A549 (cell line): ENCODE measurements around the gene TXNL4B. TPM values are rescaled to one million over a fixed set of nuclear protein-coding genes. Genes with fewer than 3 reads are reported as not detected.

Source experiments
- ATAC-seq, 2 experiments: fragments of 200-7000 bp in 1 of 2; fragments of >200 bp in 1 of 2; cut with Nextera tagmentation in 1 of 2; cut with Tn5 transposase in 1 of 2; 3 replicates each; pipeline versions ENCODE4 v1.8.0 to v1.9.1; 2018 to 2020; ENCODE audit warnings: mild to moderate bottlenecking in 1 of 2, moderate library complexity in 1 of 2
- CTCF ChIA-PET: fragments of 300-600 bp; sonication (Branson Sonifier 250); formaldehyde crosslinking; extraction: SDS; loops from one replicate; lab custom pipeline; 2021; ENCODE audit warnings: antibody characterized with exemption, inconsistent platforms; lab: Yijun Ruan, JAX
- POLR2A ChIA-PET: fragments of 350-600 bp; formaldehyde crosslinking; extraction: SDS; loops from one replicate; lab custom pipeline; 2021; ENCODE audit warnings: antibody characterized with exemption, inconsistent platforms; lab: Yijun Ruan, JAX
- DNase-seq, 2 experiments: peaks; one replicate each; pipeline versions ENCODE4 v3.0.0 to v3.0.0-alpha.2; 2011 to 2016; ENCODE audit warnings: low read depth in 1 of 2, low spot score in 1 of 2
- FAIRE-seq: peaks from 2 replicates; lab custom pipeline; 2011; peaks lifted over from hg19 to GRCh38; lab: Jason Lieb, UNC
- H3K27ac ChIP-seq, 2 experiments: fragments of >200 bp; sonication (Bioruptor Twin); formaldehyde crosslinking; 3 replicates each; pipeline ENCODE4 v1.5.1; 2016 to 2017
- H3K4me1 ChIP-seq: fragments of >200 bp; sonication (Bioruptor Twin); formaldehyde crosslinking; 3 replicates; pipeline ENCODE4 v1.6.1; 2016
- H3K4me2 ChIP-seq: fragments of >200 bp; sonication (Bioruptor Twin); formaldehyde crosslinking; 3 replicates; pipeline ENCODE4 v1.6.1; 2016
- H3K4me3 ChIP-seq: fragments of >200 bp; sonication (Bioruptor Twin); formaldehyde crosslinking; 3 replicates; pipeline ENCODE4 v1.5.1; 2016
- H3K9me3 ChIP-seq: fragments of >200 bp; sonication (Bioruptor Twin); formaldehyde crosslinking; 3 replicates; pipeline ENCODE4 v1.6.1; 2016
- BCL3 ChIP-seq: fragments of >200 bp; sonication (Bioruptor Twin); formaldehyde crosslinking; IDR thresholded peaks from 3 replicates; pipeline ENCODE4 v1.6.1; 2016
- CBX2 ChIP-seq: fragments of 200-600 bp; sonication (generic); IDR thresholded peaks from 2 replicates; pipeline ENCODE4 v1.6.1; 2016; ENCODE audit warnings: low read depth, mild to moderate bottlenecking, borderline replicate concordance
- CBX8 ChIP-seq: fragments of 200-600 bp; sonication (generic); IDR thresholded peaks from 2 replicates; pipeline ENCODE4 v1.6.1; 2016
- CHD2 ChIP-seq: fragments of 150-350 bp; IDR thresholded peaks from 2 replicates; pipeline ENCODE4 v1.6.1; 2014; ENCODE audit warnings: low read length; ENCODE audit not compliant: partially characterized antibody
- EHF ChIP-seq: fragments of 250-450 bp; sonication (Bioruptor Pico); IDR thresholded peaks from 2 replicates; pipeline ENCODE4 v1.5.0; 2020; ENCODE audit warnings: mild to moderate bottlenecking
- FOSL2 ChIP-seq, 2 experiments: fragments of 450-650 bp in 1 of 2; fragments of >200 bp in 1 of 2; sonication (Bioruptor Twin) in 1 of 2; formaldehyde crosslinking; IDR thresholded peaks; 2 replicates each; pipeline versions ENCODE4 v1.5.0 to v1.6.1; 2016 to 2020; ENCODE audit warnings: mild to moderate bottlenecking in 1 of 2, moderate library complexity in 1 of 2
- HDAC2 ChIP-seq: fragments of 200-600 bp; sonication (generic); IDR thresholded peaks from 2 replicates; pipeline ENCODE4 v1.6.1; 2016
- HES2 ChIP-seq: fragments of >200 bp; sonication (Bioruptor Twin); formaldehyde crosslinking; IDR thresholded peaks from 2 replicates; pipeline ENCODE4 v1.6.1; 2016
- HEYL ChIP-seq: fragments of 250-450 bp; sonication (Bioruptor Pico); IDR thresholded peaks from 2 replicates; pipeline ENCODE4 v1.8.0; 2021; ENCODE audit warnings: mild to moderate bottlenecking, moderate library complexity
- HOXA7 ChIP-seq: fragments of 250-450 bp; sonication (Bioruptor Pico); IDR thresholded peaks from 2 replicates; pipeline ENCODE4 v1.5.0; 2020; ENCODE audit warnings: mild to moderate bottlenecking, moderate library complexity
- HOXB13 ChIP-seq: fragments of 250-450 bp; sonication (Bioruptor Pico); IDR thresholded peaks from 2 replicates; pipeline ENCODE4 v1.5.0; 2020; ENCODE audit warnings: low read depth, mild to moderate bottlenecking, moderate library complexity
- KDM1A ChIP-seq: fragments of 200-600 bp; sonication (generic); IDR thresholded peaks from 2 replicates; pipeline ENCODE4 v1.6.1; 2016; ENCODE audit warnings: low read depth, mild to moderate bottlenecking
- KDM5A ChIP-seq: fragments of 200-600 bp; sonication (generic); IDR thresholded peaks from 2 replicates; pipeline ENCODE4 v1.6.1; 2016; ENCODE audit warnings: antibody characterized with exemption, mild to moderate bottlenecking
- MAZ ChIP-seq: fragments of 150-350 bp; IDR thresholded peaks from 2 replicates; pipeline ENCODE4 v1.6.1; 2014; ENCODE audit warnings: antibody characterized with exemption, low read depth, low read length, borderline replicate concordance
- MYC ChIP-seq: IDR thresholded peaks from 2 replicates; pipeline ENCODE4 v1.6.1; 2012; ENCODE audit warnings: mild to moderate bottlenecking, inconsistent platforms, low read length, improper control_type of control experiment, borderline replicate concordance
- NPAS2 ChIP-seq: fragments of 250-450 bp; sonication (Bioruptor Pico); IDR thresholded peaks from 2 replicates; pipeline ENCODE4 v1.8.0; 2022; ENCODE audit warnings: mild to moderate bottlenecking, moderate library complexity, borderline replicate concordance
- NR3C1 ChIP-seq: fragments of >200 bp; sonication (Bioruptor Twin); formaldehyde crosslinking; IDR thresholded peaks from 3 replicates; pipeline ENCODE4 v1.6.1; 2017
- PBX3 ChIP-seq: IDR thresholded peaks from 2 replicates; pipeline ENCODE4 v1.6.1; 2012
- PHF8 ChIP-seq: fragments of 200-600 bp; sonication (generic); IDR thresholded peaks from 2 replicates; pipeline ENCODE4 v1.6.1; 2016; ENCODE audit warnings: low read depth, mild to moderate bottlenecking, antibody characterized with exemption, moderate library complexity, borderline replicate concordance
- POLR2A ChIP-seq: IDR thresholded peaks from 2 replicates; pipeline ENCODE4 v1.6.1; 2012; ENCODE audit warnings: mild to moderate bottlenecking, low read length
- RAD21 ChIP-seq, 2 experiments: fragments of >200 bp in 1 of 2; sonication (Bioruptor Twin) in 1 of 2; formaldehyde crosslinking in 1 of 2; IDR thresholded peaks in 1 of 2; conservative IDR thresholded peaks in 1 of 2; 2 replicates in 1 of 2; 3 replicates in 1 of 2; pipeline ENCODE4 v1.6.1; 2012 to 2018; ENCODE audit warnings: inconsistent platforms in 1 of 2
- RARB ChIP-seq: fragments of 250-450 bp; sonication (Bioruptor Pico); IDR thresholded peaks from 2 replicates; pipeline ENCODE4 v1.8.0; 2021; ENCODE audit warnings: mild to moderate bottlenecking, moderate library complexity
- SMC3 ChIP-seq: fragments of >200 bp; sonication (Bioruptor Twin); formaldehyde crosslinking; IDR thresholded peaks from 3 replicates; pipeline ENCODE4 v1.6.1; 2018; ENCODE audit warnings: inconsistent platforms
- TFCP2L1 ChIP-seq: fragments of 250-450 bp; sonication (Bioruptor Pico); IDR thresholded peaks from 2 replicates; pipeline ENCODE4 v1.5.0; 2021; ENCODE audit warnings: mild to moderate bottlenecking
- TP53 ChIP-seq: fragments of 250-450 bp; sonication (Bioruptor Pico); IDR thresholded peaks from 2 replicates; pipeline ENCODE4 v1.5.0; 2021; ENCODE audit warnings: mild to moderate bottlenecking, moderate library complexity
- ZC3H11A ChIP-seq: fragments of 450-650 bp; IDR thresholded peaks from 2 replicates; pipeline ENCODE4 v1.6.1; 2014; ENCODE audit warnings: antibody characterized with exemption, mild to moderate bottlenecking
- ZFP36 ChIP-seq: fragments of 450-650 bp; IDR thresholded peaks from 2 replicates; pipeline ENCODE4 v1.6.1; 2014; ENCODE audit warnings: borderline replicate concordance; ENCODE audit not compliant: partially characterized antibody
- ZSCAN20 ChIP-seq: fragments of 250-450 bp; sonication (Bioruptor Pico); IDR thresholded peaks from 2 replicates; pipeline ENCODE4 v1.8.0; 2022; ENCODE audit warnings: mild to moderate bottlenecking, moderate library complexity
- WGBS: methylation state at CpG from one replicate; pipeline ENCODE4 v1.1.6; 2017; ENCODE audit errors: missing lambda C conversion rate; 5-methylcytosine and 5-hydroxymethylcytosine counted together
- polyA plus RNA-seq, 4 experiments: library from polyadenylated mRNA; depleted of rRNA in 3 of 4; stranded (reverse); fragments of >200 nt; fragmentation: RNase III in 1 of 4; extraction: RNeasy Plus Mini Kit Qiagen cat#74134 plus additional on column Dnase treatment in 1 of 4; gene quantifications; 2 replicates in 3 of 4; 3 replicates in 1 of 4; pipeline ENCODE4 v1.2.3, GENCODE V29; 2011 to 2017

Gene TXNL4B
- polyA plus RNA-seq, 2 of the 4 experiments (the other 2 are of a cell fraction): 16.4 to 32.7 TPM

- TF ChIP-seq HOXB13 (CRISPR knock-in tag) (no peak), HDAC2 (no peak), NPAS2 (CRISPR knock-in tag) (no peak), HOXA7 (CRISPR knock-in tag) (no peak)
These were observed 480 bp downstream of the TXNL4B start (continued) for GRCh38 chr16:72092832-72093447.

GRCh38 chr16:72091217-72091616, 2.2 kb downstream of the TXNL4B start:
- ChIA-PET CTCF (interaction anchor here (0.8 kb wide), 1 partner anchor 95 kb away, joined by 3 read pairs; no protein-coding TSS in a partner anchor), POLR2A (no interaction called here)
- Histone ChIP-seq H3K9me3 (no peaks in the 10 kb centered on the region), H3K27ac (no peak overlapping the region), H3K4me1 (peaks cover 22% of the 10 kb centered on the region; the same call in 2 of the 3 replicates), H3K4me3 (no peak overlapping the region), H3K4me2 (peak overlapping the region; percentile 92; the same call in 2 of the 3 replicates)
- ATAC-seq (no peak), FAIRE-seq (no peak), DNase-seq (no peak)
- no peak for TF ChIP-seq KDM5A
- no peak for TF ChIP-seq CBX2
- TF ChIP-seq HES2: no peak
- TF ChIP-seq TFCP2L1 (CRISPR knock-in tag): no peak
- TF ChIP-seq FOSL2 (IDR thresholded peaks at IDR 0.05): no peak
- TF ChIP-seq FOSL2 (CRISPR knock-in tag; IDR thresholded peaks at IDR 0.05): no peak
- no peak for TF ChIP-seq NR3C1
- no peak for TF ChIP-seq MYC
- TF ChIP-seq CBX8: no peak
- no peak for TF ChIP-seq ZFP36
- TF ChIP-seq ZC3H11A: no peak
- TF ChIP-seq EHF (CRISPR knock-in tag): no peak
- 71% methylated on average over 3 of the region's 3 CpGs for WGBS

- DNase-seq: no peak
- Histone ChIP-seq H3K4me1 (peaks cover 7% of the 10 kb centered on the region; the same call in 1 of the 3 replicates), H3K4me2 (no peak overlapping the region), H3K4me3 (no peak overlapping the region), H3K27ac (no peak overlapping the region), H3K9me3 (peaks cover 11% of the 10 kb centered on the region; the same call in 2 of the 3 replicates)
- POLR2A ChIA-PET: no interaction called here
- ATAC-seq: no peak
- TF ChIP-seq MAZ (no peak), HDAC2 (no peak), SMC3 (no peak), RAD21 (conservative IDR thresholded peaks at IDR 0.05 in 1 of 2, IDR thresholded peaks at IDR 0.05 in 1 of 2) (no peak), HEYL (CRISPR knock-in tag) (no peak), PHF8 (no peak), POLR2A (no peak), CHD2 (no peak)
- WGBS: 89% methylated on average over 2 of the region's 2 CpGs
- CTCF ChIA-PET: interaction anchor here (2.0 to 4.5 kb wide), 2 partner anchors 15 to 17 kb away, joined by 10 to 21 read pairs; no protein-coding TSS in a partner anchor
- no peak for FAIRE-seq
These were observed 8.4 kb downstream of the TXNL4B start for GRCh38 chr16:72085002-72085401.

GRCh38 chr16:72084445-72084844, 9.0 kb downstream of the TXNL4B start:
- TF ChIP-seq HOXA7 (CRISPR knock-in tag) (no peak), ZSCAN20 (CRISPR knock-in tag) (no peak), RARB (CRISPR knock-in tag) (no peak), KDM1A (no peak), ZC3H11A (no peak), BCL3 (no peak), NR3C1 (no peak), TP53 (CRISPR knock-in tag) (no peak), KDM5A (no peak), HES2 (no peak), PBX3 (no peak), SMC3 (no peak)
- TF ChIP-seq, all 56 proteins: peak for 0
- DNase-seq (no peak), FAIRE-seq (no peak), ATAC-seq (no peak)
- H3K4me1 ChIP-seq: peaks cover 7% of the 10 kb centered on the region; the same call in 1 of the 3 replicates
- H3K4me3 ChIP-seq: no peak overlapping the region
- CTCF ChIA-PET: interaction anchor here (1.6 to 4.5 kb wide), 2 partner anchors 16 to 17 kb away, joined by 6 to 21 read pairs; no protein-coding TSS in a partner anchor
- 95% methylated on average over 10 of the region's 10 CpGs for WGBS
- POLR2A ChIA-PET: no interaction called here
- peaks cover 11% of the 10 kb centered on the region; the same call in 2 of the 3 replicates for H3K9me3 ChIP-seq
- no peak overlapping the region for H3K27ac ChIP-seq
- H3K4me2 ChIP-seq: no peak overlapping the region
